Thyroid gland (tissue), 4 donors: ENCODE measurements around the gene CALB2. TPM values are rescaled to one million over a fixed set of nuclear protein-coding genes. Genes with fewer than 3 reads are reported as not detected.

ENCODE experiments used
- DNase-seq, 2 donors: peaks; one replicate each; pipeline ENCODE4 v3.0.0-alpha.2; 2019
- H3K27ac ChIP-seq, 3 donors: fragments of 200-600 bp; sonication (generic); 1 replicate in 2 of 3; 2 replicates in 1 of 3; pipeline ENCODE4 v1.5.1; 2016 to 2019; ENCODE audit warnings: mild to moderate bottlenecking in 1 of 3, moderate library complexity in 1 of 3
- H3K27me3 ChIP-seq: fragments of 200-600 bp; sonication (generic); one replicate; pipeline ENCODE4 v1.5.1; 2019
- H3K36me3 ChIP-seq, 2 donors: fragments of 200-600 bp; sonication (generic); one replicate each; pipeline ENCODE4 v1.5.1; 2016 to 2019
- H3K4me1 ChIP-seq, 2 donors: fragments of 200-600 bp; sonication (generic); one replicate each; pipeline ENCODE4 v1.5.1; 2017 to 2019
- H3K4me3 ChIP-seq, 3 donors: fragments of 200-600 bp; sonication (generic); replicated peaks in 1 of 3; 1 replicate in 2 of 3; 2 replicates in 1 of 3; pipeline ENCODE4 v1.5.1; 2016; ENCODE audit warnings: mild to moderate bottlenecking in 1 of 3
- H3K9me3 ChIP-seq: fragments of 200-600 bp; sonication (generic); one replicate; pipeline ENCODE4 v1.5.1; 2017
- CTCF ChIP-seq, 6 experiments: fragments of 200-600 bp in 3 of 6; fragments of 450-650 bp in 3 of 6; sonication (generic) in 3 of 6; IDR thresholded peaks; one replicate each; pipeline ENCODE4 v1.5.1; 2016 to 2019; ENCODE audit warnings: antibody characterized with exemption in 6 of 6, mild to moderate bottlenecking in 2 of 6, inconsistent platforms in 1 of 6, moderate library complexity in 1 of 6
- POLR2A ChIP-seq, 2 donors: fragments of 450-650 bp; IDR thresholded peaks; one replicate each; pipeline ENCODE4 v1.6.1; 2017; ENCODE audit warnings: antibody characterized with exemption in 2 of 2, mild to moderate bottlenecking in 2 of 2, moderate library complexity in 1 of 2
- WGBS, 2 donors: methylation state at CpG; one replicate each; pipeline ENCODE4 v1.1.5; 2017; 5-methylcytosine and 5-hydroxymethylcytosine counted together
- intact Hi-C: fragments of 100-400 bp; cut with DNase I; formaldehyde crosslinking; loops from one replicate; pipeline ENCODE4 v1.15.1; 2023
- total RNA-seq, 4 donors: library from RNA; depleted of rRNA; stranded (reverse); fragments of >200 nt; gene quantifications; one replicate each; pipeline ENCODE4 v1.2.3, GENCODE V29; 2016

CALB2 gene
- total RNA-seq, 4 donors from 2014 or later: 0.81 TPM; not detected in 3

GRCh38 chr16:71387045-71387871, 28.7 kb downstream of the CALB2 start:
- DNase-seq: no peak
- Histone ChIP-seq H3K4me3 (no peak overlapping the region), H3K4me1 (no peaks in the 10 kb centered on the region), H3K27me3 (no peaks in the 10 kb centered on the region), H3K9me3 (no peaks in the 10 kb centered on the region), H3K27ac (no peak overlapping the region), H3K36me3 (no peaks in the 10 kb centered on the region)
- TF ChIP-seq CTCF (IDR thresholded peaks at IDR 0.05): no peak
- intact Hi-C loops: no loop called here
- WGBS, 2 donors: 22 to 24% methylated on average over 9 of the region's 9 CpGs

GRCh38 chr16:71389330-71389729, 30.8 kb downstream of the CALB2 start:
- no peaks in the 10 kb centered on the region for H3K27me3 ChIP-seq
- H3K27ac ChIP-seq: no peak overlapping the region
- 73 to 78% methylated on average over 7 of the region's 7 CpGs for WGBS, 2 donors
- H3K9me3 ChIP-seq: no peaks in the 10 kb centered on the region
- DNase-seq: no peak
- H3K4me3 ChIP-seq: no peak overlapping the region
- intact Hi-C loops: no loop called here
- TF ChIP-seq CTCF (IDR thresholded peaks at IDR 0.05): no peak
- H3K4me1 ChIP-seq: no peaks in the 10 kb centered on the region
- no peaks in the 10 kb centered on the region for H3K36me3 ChIP-seq

GRCh38 chr16:71396594-71396993, 38.1 kb downstream of the CALB2 start:
- Histone ChIP-seq H3K9me3 (no peaks in the 10 kb centered on the region), H3K27me3 (no peaks in the 10 kb centered on the region), H3K27ac (no peak overlapping the region), H3K36me3 (no peaks in the 10 kb centered on the region), H3K4me3 (no peak overlapping the region), H3K4me1 (no peaks in the 10 kb centered on the region)
- DNase-seq: no peak
- 61% methylated on average over 10 of the region's 10 CpGs for WGBS, 2 donors
- TF ChIP-seq CTCF (IDR thresholded peaks at IDR 0.05): no peak
- no peak for TF ChIP-seq POLR2A (IDR thresholded peaks at IDR 0.05)
- intact Hi-C loops: no loop called here

GRCh38 chr16:71399801-71400563, 41.5 kb downstream of the CALB2 start:
- WGBS, 2 donors: 88 to 91% methylated on average over 11 of the region's 11 CpGs
- Histone ChIP-seq H3K4me1 (no peaks in the 10 kb centered on the region), H3K27me3 (no peaks in the 10 kb centered on the region), H3K27ac (no peak overlapping the region), H3K9me3 (no peaks in the 10 kb centered on the region), H3K4me3 (no peak overlapping the region), H3K36me3 (no peaks in the 10 kb centered on the region)
- TF ChIP-seq POLR2A (IDR thresholded peaks at IDR 0.05) (no peak), CTCF (IDR thresholded peaks at IDR 0.05) (no peak)
- intact Hi-C loops: no loop called here
- no peak for DNase-seq

GRCh38 chr16:71402007-71402406, 43.5 kb downstream of the CALB2 start:
- 71 to 80% methylated on average over 6 of the region's 6 CpGs for WGBS, 2 donors
- intact Hi-C loops: no loop called here

More at GRCh38 chr16:71402007-71402406, 43.5 kb downstream of the CALB2 start:
- H3K27ac ChIP-seq: no peak overlapping the region
- no peak for DNase-seq
- H3K9me3 ChIP-seq: no peaks in the 10 kb centered on the region
- no peak for TF ChIP-seq POLR2A (IDR thresholded peaks at IDR 0.05)
- no peak for TF ChIP-seq CTCF (IDR thresholded peaks at IDR 0.05)
- no peaks in the 10 kb centered on the region for H3K4me1 ChIP-seq
- H3K4me3 ChIP-seq: no peak overlapping the region
- no peaks in the 10 kb centered on the region for H3K27me3 ChIP-seq
- H3K36me3 ChIP-seq: no peaks in the 10 kb centered on the region
